PC-9 (cell line): Measurements from ENCODE around the gene EPHB4.

ENCODE experiments used
- CTCF ChIP-seq: fragments of 200-600 bp; sonication (generic); conservative IDR thresholded peaks from 2 replicates; pipeline ENCODE4 v1.6.1; 2017; ENCODE audit warnings: mixed run types, antibody characterized with exemption, mild to moderate bottlenecking, moderate library complexity
- EZH2 ChIP-seq: fragments of 200-600 bp; sonication (generic); IDR thresholded peaks from 2 replicates; pipeline ENCODE4 v1.8.0; 2017; ENCODE audit warnings: antibody characterized with exemption, low read depth

GRCh38 chr7:100781255-100781654, 46.1 kb downstream of the EPHB4 start:
- TF ChIP-seq EZH2 (no peak), CTCF (no peak)
